ENCODE measurements around the gene TMEM184C.

TMEM184C gene

GRCh38 chr4:147599769-147600168, 17.4 kb upstream of the TMEM184C start:
- DNase-seq: no peak

GRCh38 chr4:147605499-147605898, 11.7 kb upstream of the TMEM184C start:
- no peak for DNase-seq

GRCh38 chr4:147607471-147607870, 9.7 kb upstream of the TMEM184C start:
- DNase-seq: no peak

- no peak for DNase-seq
Measured at GRCh38 chr4:147610686-147611085, 6.5 kb upstream of the TMEM184C start.

GRCh38 chr4:147616849-147617172, 386 bp upstream of the TMEM184C start:
- DNase-seq: no peak

- DNase-seq: no peak
Measured at GRCh38 chr4:147617841-147618691, 869 bp downstream of the TMEM184C start.

- no peak for DNase-seq
Measured at GRCh38 chr4:147620315-147620714, 3.1 kb downstream of the TMEM184C start.

GRCh38 chr4:147625733-147626132, 8.5 kb downstream of the TMEM184C start:
- DNase-seq: no peak

GRCh38 chr4:147626903-147627302, 9.7 kb downstream of the TMEM184C start:
- DNase-seq: no peak

GRCh38 chr4:147628415-147628814, 11.2 kb downstream of the TMEM184C start:
- no peak for DNase-seq

- no peak for DNase-seq
Measured at GRCh38 chr4:147629783-147630730, 12.9 kb downstream of the TMEM184C start.

- DNase-seq: no peak
Measured at GRCh38 chr4:147633113-147633512, 15.9 kb downstream of the TMEM184C start.

- DNase-seq: no peak
Measured at GRCh38 chr4:147633643-147634042, 16.4 kb downstream of the TMEM184C start.

- no peak for DNase-seq
Measured at GRCh38 chr4:147635348-147635747, 18.2 kb downstream of the TMEM184C start.

- no peak for DNase-seq
Measured at GRCh38 chr4:147638365-147638764, 21.2 kb downstream of the TMEM184C start.

- DNase-seq: no peak
Measured at GRCh38 chr4:147638942-147639341, 21.7 kb downstream of the TMEM184C start.

- DNase-seq: no peak
Measured at GRCh38 chr4:147639388-147639787, 22.2 kb downstream of the TMEM184C start.

GRCh38 chr4:147640331-147640730, 23.1 kb downstream of the TMEM184C start:
- DNase-seq: no peak

- no peak for DNase-seq
Measured at GRCh38 chr4:147643616-147644015, 26.4 kb downstream of the TMEM184C start.

- DNase-seq: no peak
Measured at GRCh38 chr4:147644471-147644870, 27.3 kb downstream of the TMEM184C start.

GRCh38 chr4:147645099-147645498, 27.9 kb downstream of the TMEM184C start:
- DNase-seq: no peak

- DNase-seq: no peak
Measured at GRCh38 chr4:147648656-147649055, 31.5 kb downstream of the TMEM184C start.

- no peak for DNase-seq
Measured at GRCh38 chr4:147651563-147651962, 34.4 kb downstream of the TMEM184C start.

GRCh38 chr4:147655639-147656038, 38.4 kb downstream of the TMEM184C start:
- DNase-seq: no peak

Data from inflammatory macrophage (primary cell).